Natural killer cell (primary cell): ENCODE results near the gene ZNF490. TPM values are rescaled to one million over a fixed set of nuclear protein-coding genes. Genes with fewer than 3 reads are reported as not detected.

ENCODE experiments used
- ATAC-seq, 3 donors: fragments of 150-1000 bp in 2 of 3; fragments of 200-7000 bp in 1 of 3; cut with Tn5 transposase; 1 replicate in 1 of 3; 2 replicates in 2 of 3; pipeline ENCODE4 v1.10.0; 2021; ENCODE audit warnings: mild to moderate bottlenecking in 2 of 3, moderate library complexity in 2 of 3
- DNase-seq, 2 donors: peaks; one replicate each; pipeline versions ENCODE4 v3.0.0 to v3.0.0-alpha.2; 2013 to 2021; ENCODE audit warnings: mixed read lengths in 1 of 2
- H3K27ac ChIP-seq: one replicate; pipeline ENCODE4 v1.5.1; 2013; ENCODE audit warnings: mild to moderate bottlenecking, low read length
- H3K27me3 ChIP-seq: one replicate; pipeline ENCODE4 v1.6.1; 2013; ENCODE audit warnings: low read length; ENCODE audit not compliant: control insufficient read depth, insufficient read depth
- H3K36me3 ChIP-seq: one replicate; pipeline ENCODE4 v1.6.1; 2013; ENCODE audit warnings: low read length; ENCODE audit not compliant: control insufficient read depth, insufficient read depth
- H3K4me1 ChIP-seq: one replicate; pipeline ENCODE4 v1.6.1; 2013; ENCODE audit warnings: low read length; ENCODE audit not compliant: control insufficient read depth, insufficient read depth
- H3K4me3 ChIP-seq: one replicate; pipeline ENCODE4 v1.5.1; 2013; ENCODE audit warnings: low read length
- H3K9me3 ChIP-seq: one replicate; pipeline ENCODE4 v1.6.1; 2013; ENCODE audit warnings: low read length; ENCODE audit not compliant: control insufficient read depth, insufficient read depth
- H3K27ac Mint-ChIP-seq, 2 donors: one replicate each; pipeline ENCODE4 v1.8.0; 2022; ENCODE audit warnings: mild to moderate bottlenecking in 2 of 2, mixed read lengths in 2 of 2, moderate library complexity in 1 of 2
- H3K27me3 Mint-ChIP-seq, 2 donors: one replicate each; pipeline ENCODE4 v1.8.0; 2022; ENCODE audit warnings: low read depth in 2 of 2, mixed read lengths in 2 of 2
- H3K36me3 Mint-ChIP-seq: one replicate; pipeline ENCODE4 v1.8.0; 2022; ENCODE audit warnings: mixed read lengths
- H3K4me1 Mint-ChIP-seq, 2 donors: one replicate each; pipeline ENCODE4 v1.8.0; 2022; ENCODE audit warnings: mixed read lengths in 2 of 2
- H3K4me3 Mint-ChIP-seq: one replicate; pipeline ENCODE4 v1.8.0; 2022; ENCODE audit warnings: mild to moderate bottlenecking, moderate library complexity, mixed read lengths
- H3K9me3 Mint-ChIP-seq, 2 donors: one replicate each; pipeline ENCODE4 v1.8.0; 2022; ENCODE audit warnings: mixed read lengths in 2 of 2
- CTCF ChIP-seq: fragments of 200-600 bp; IDR thresholded peaks from one replicate; pipeline ENCODE4 v1.8.0; 2022; ENCODE audit warnings: antibody characterized with exemption
- WGBS: methylation state at CpG from one replicate; pipeline ENCODE4 v1.1.7; 2013; ENCODE audit warnings: missing lambda C conversion rate; ENCODE audit not compliant: insufficient coverage; 5-methylcytosine and 5-hydroxymethylcytosine counted together
- intact Hi-C: fragments of 100-400 bp; cut with micrococcal nuclease; formaldehyde crosslinking; loops from one replicate; pipeline ENCODE4 v1.14.2; 2022
- total RNA-seq, 4 donors: library from RNA; stranded (reverse); fragments of 120-200 nt in 1 of 4; gene quantifications; one replicate each; pipeline versions ENCODE4 v1.2.3 to v1.2.4, GENCODE V29; 2013 to 2022

Gene ZNF490
- total RNA-seq, 3 donors from 2014 or later (not counting 1 experiment from before 2014, with no cell fraction given) = 12.0 to 21.4 (median 20.9) TPM

GRCh38 chr19:12655546-12655945, 44.9 kb upstream of the ZNF490 start:
- 97% methylated on average over 8 of the region's 8 CpGs for WGBS
- H3K27me3 Mint-ChIP-seq = no peaks in the 10 kb centered on the region
- H3K4me1 Mint-ChIP-seq = peaks cover 0 to 7% of the 10 kb centered on the region in 2 donors
- peaks cover 18% of the 10 kb centered on the region for H3K36me3 Mint-ChIP-seq
- intact Hi-C loops = no loop called here
- H3K27ac Mint-ChIP-seq = no peak overlapping the region
- no peaks in the 10 kb centered on the region for H3K9me3 ChIP-seq
- TF ChIP-seq CTCF = no peak
- H3K27me3 ChIP-seq = no peaks in the 10 kb centered on the region
- no peak overlapping the region for H3K4me3 Mint-ChIP-seq
- H3K36me3 ChIP-seq = peaks cover 51% of the 10 kb centered on the region
- ATAC-seq (no peak), DNase-seq (no peak)
- no peaks in the 10 kb centered on the region for H3K4me1 ChIP-seq
- no peaks in the 10 kb centered on the region for H3K9me3 Mint-ChIP-seq
- no peak overlapping the region for H3K27ac ChIP-seq
- no peak overlapping the region for H3K4me3 ChIP-seq

DNA sequence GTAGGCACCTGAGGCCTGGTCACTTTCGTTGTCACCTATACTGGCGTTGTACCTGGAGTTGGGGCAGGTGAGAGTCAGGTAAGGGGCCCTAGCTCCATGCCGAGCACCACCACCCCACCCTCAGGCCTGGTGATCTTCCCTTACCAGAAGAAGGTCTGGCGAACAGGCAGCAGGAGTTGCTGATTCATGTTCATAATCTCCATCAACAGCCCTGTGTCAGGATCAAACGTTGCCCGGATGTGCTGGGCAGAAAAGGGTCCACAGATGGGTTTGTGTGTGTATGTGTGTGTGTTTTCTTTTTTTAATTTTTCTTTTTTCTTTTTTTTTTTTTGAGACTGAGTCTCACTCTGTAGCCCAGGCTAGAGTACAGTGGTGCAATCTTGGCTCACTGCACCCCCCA, 41.6 kb upstream of the ZNF490 start:
- H3K4me1 Mint-ChIP-seq = peaks cover 7% of the 10 kb centered on the region in 2 donors
- peaks cover 10% of the 10 kb centered on the region for H3K36me3 Mint-ChIP-seq
- intact Hi-C loops = no loop called here
- no peak overlapping the region for H3K4me3 Mint-ChIP-seq
- no peaks in the 10 kb centered on the region for H3K27me3 ChIP-seq
- H3K27ac ChIP-seq = no peak overlapping the region
- no peak overlapping the region for H3K27ac Mint-ChIP-seq
- no peaks in the 10 kb centered on the region for H3K9me3 ChIP-seq
- WGBS = 85% methylated on average over 4 of the region's 6 CpGs
- H3K4me1 ChIP-seq = peaks cover 11% of the 10 kb centered on the region
- no peak overlapping the region for H3K4me3 ChIP-seq
- TF ChIP-seq CTCF = no peak
- no peaks in the 10 kb centered on the region for H3K27me3 Mint-ChIP-seq
- no peaks in the 10 kb centered on the region for H3K9me3 Mint-ChIP-seq
- H3K36me3 ChIP-seq = peaks cover 31% of the 10 kb centered on the region
- no peak for DNase-seq
- ATAC-seq = no peak

DNA sequence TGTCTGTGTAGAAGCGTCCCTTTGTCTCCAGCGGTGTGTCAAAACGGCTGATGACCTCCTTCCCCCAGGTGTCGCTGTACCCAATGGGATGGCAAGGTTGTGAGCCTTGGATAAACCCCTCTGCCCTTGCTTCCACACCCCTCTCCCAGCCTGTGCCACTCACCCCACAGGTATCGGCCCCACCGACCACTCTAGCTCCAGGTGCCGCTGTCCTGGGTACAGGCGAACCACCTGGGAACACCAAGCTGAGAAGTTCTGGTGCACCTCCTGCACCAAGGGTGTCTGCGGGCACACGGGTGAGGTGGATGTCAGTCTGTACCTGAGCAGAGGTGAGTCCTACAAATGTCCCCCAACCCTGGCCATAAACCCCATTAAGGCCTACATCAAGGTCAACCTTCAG, 39.3 kb upstream of the ZNF490 start:
- Histone ChIP-seq H3K9me3 (no peaks in the 10 kb centered on the region), H3K4me3 (no peak overlapping the region), H3K27me3 (no peaks in the 10 kb centered on the region), H3K4me1 (peaks cover 11% of the 10 kb centered on the region), H3K27ac (no peak overlapping the region), H3K36me3 (peaks cover 10% of the 10 kb centered on the region)
- Mint-ChIP-seq H3K27ac (no peak overlapping the region), H3K4me3 (no peak overlapping the region), H3K4me1 (peaks cover 0 to 7% of the 10 kb centered on the region in 2 donors), H3K9me3 (no peaks in the 10 kb centered on the region), H3K36me3 (peaks cover under 1% of the 10 kb centered on the region), H3K27me3 (no peaks in the 10 kb centered on the region)
- intact Hi-C loops = no loop called here
- no peak for TF ChIP-seq CTCF
- DNase-seq = no peak
- no peak for ATAC-seq
- WGBS = 98% methylated on average over 10 of the region's 10 CpGs

GRCh38 chr19:12648088-12648487, 37.5 kb upstream of the ZNF490 start:
- Mint-ChIP-seq H3K4me3 (peak overlapping the region; percentile 65), H3K27me3 (no peaks in the 10 kb centered on the region), H3K27ac (no peak overlapping the region), H3K9me3 (no peaks in the 10 kb centered on the region), H3K36me3 (no peaks in the 10 kb centered on the region), H3K4me1 (peaks cover 0 to 7% of the 10 kb centered on the region in 2 donors)
- DNase-seq = no peak
- Histone ChIP-seq H3K27me3 (no peaks in the 10 kb centered on the region), H3K27ac (no peak overlapping the region), H3K4me3 (no peak overlapping the region), H3K36me3 (peaks cover 6% of the 10 kb centered on the region), H3K9me3 (no peaks in the 10 kb centered on the region), H3K4me1 (peaks cover 11% of the 10 kb centered on the region)
- no peak for TF ChIP-seq CTCF
- 73% methylated on average over 29 of the region's 29 CpGs for WGBS
- intact Hi-C loops = no loop called here
- no peak for ATAC-seq
